HG02588 (cell line): ENCODE data around the gene SLC8A1.

ENCODE experiments used
- ATAC-seq: cut with Tn5 transposase; IDR thresholded peaks from one replicate; pipeline ENCODE4 v1.9.1; 2021; ENCODE audit warnings: mild to moderate bottlenecking, moderate library complexity; ENCODE audit not compliant: unreplicated experiment

Gene SLC8A1

GRCh38 chr2:40281021-40281940 lies 170.6 kb downstream of the SLC8A1 start:
- ATAC-seq: peak; percentile 79

DNA sequence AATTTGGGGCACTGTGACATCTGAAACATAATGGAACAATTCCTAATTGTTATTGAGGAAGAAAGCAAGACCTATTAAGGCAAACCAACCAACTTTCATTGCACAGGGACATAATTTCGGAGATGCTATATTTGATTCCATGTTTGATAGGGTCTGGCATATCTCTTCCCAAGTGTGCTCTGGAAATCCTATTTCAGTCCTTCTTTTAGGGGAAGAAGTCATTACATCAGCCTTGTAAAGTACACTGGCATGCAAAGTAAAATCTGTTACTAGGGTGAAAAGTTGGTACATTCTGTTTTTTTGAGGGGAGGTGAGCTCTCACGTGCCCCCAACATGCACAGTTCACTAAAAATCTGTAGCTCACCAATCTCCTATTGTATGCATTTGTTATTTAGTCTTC lies 172.4 kb downstream of the SLC8A1 start:
- ATAC-seq: no peak

DNA sequence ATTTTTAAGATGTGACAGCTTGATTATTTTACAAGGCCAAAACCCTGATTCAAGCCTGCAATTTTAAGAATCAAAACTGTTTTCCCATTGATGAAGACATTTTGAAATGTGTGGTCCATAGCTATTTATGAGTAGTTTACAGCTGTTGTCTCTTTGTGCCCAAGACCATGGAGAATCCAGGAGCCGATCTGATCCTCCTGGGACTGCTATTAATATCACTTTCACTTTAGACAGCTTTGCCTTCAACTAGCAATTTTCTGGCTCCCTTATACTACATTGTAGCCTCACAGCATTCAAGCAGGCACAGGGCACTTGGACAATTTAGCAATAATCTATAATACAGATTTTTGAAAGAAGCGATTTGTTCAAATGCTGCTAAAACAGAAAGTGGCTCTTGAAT lies 172.9 kb downstream of the SLC8A1 start:
- ATAC-seq: no peak

DNA sequence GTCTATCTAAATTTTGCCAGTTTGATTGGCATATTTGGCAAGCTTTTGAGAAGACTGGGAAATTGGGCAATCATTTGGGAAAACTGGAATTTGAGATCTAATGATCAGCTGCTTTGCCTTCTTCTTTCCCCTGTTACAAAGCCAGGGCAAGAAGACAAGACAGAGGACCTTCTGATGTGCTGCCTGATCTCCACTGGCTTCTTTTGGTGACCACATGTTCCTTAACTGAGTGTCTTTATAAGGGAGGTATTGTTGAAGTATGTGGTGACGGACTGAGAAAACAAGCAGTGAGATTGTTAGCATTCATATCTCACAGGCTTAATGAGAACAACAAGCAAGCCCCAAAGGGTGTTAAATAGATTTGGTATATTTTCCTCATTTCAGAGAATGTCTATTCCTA lies 175.8 kb downstream of the SLC8A1 start:
- ATAC-seq: no peak

DNA sequence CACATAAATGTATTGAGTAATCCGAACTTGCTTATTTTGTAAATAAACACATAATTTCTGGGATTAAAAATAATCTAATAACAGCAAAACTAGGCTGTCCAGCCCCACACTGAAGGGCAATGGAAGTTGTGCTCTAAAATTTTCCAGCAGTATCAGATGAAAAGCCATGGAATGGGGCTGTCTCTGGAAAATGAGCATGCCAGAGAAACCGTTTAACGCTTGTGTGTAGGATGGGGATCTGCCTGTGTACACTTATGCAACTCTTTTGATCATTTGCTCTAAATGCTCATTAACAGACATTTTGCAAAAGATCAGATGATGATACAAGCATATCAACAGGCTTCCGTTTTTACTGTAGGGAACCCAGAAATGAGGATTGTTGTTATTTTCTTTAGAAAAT lies 177.6 kb downstream of the SLC8A1 start:
- no peak for ATAC-seq

DNA sequence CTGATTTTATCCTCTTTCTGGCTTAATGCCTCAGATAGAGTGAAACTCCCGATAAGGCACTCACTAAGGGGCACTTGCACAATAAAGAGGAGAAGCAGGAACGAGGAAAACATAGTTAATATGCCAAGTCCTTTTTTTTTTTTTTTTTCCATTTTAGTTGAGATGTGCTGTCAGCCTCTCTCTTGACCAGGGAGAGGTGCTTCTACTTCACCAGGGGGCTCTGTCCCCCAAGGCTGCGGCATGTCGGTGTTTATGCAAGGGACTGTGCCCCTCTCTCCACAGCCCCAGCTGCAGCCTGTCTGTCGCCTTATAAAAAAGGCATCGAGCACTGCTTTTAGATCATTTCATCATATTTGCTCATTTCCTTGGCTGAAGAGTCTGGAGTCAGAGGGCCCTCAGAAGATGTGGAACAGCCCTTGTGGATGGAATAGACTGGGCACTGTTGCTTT lies 178.1 kb downstream of the SLC8A1 start:
- no peak for ATAC-seq

- no peak for ATAC-seq
Observed at GRCh38 chr2:40271094-40271493, 180.8 kb downstream of the SLC8A1 start.

GRCh38 chr2:40270372-40270771 lies 181.5 kb downstream of the SLC8A1 start:
- no peak for ATAC-seq

DNA sequence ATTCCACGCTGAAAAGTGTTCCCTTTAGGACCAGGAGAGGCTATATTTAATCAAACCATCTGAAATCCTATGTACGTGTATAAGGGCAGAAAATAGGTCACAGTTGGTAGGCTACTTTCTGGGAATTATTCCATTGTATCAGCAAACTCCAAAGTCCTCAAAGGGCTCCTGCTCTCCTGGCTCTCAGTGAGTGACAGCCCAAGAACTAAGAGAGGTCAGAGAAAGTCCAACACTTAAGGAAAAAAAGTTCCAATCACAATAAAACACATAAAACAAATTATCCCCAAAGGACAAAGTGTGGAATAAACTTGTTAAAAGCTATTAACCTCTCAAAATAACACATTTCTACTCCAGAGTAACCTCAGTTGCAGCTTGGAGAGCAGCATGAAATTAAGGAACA lies 183.3 kb downstream of the SLC8A1 start:
- ATAC-seq: no peak

DNA sequence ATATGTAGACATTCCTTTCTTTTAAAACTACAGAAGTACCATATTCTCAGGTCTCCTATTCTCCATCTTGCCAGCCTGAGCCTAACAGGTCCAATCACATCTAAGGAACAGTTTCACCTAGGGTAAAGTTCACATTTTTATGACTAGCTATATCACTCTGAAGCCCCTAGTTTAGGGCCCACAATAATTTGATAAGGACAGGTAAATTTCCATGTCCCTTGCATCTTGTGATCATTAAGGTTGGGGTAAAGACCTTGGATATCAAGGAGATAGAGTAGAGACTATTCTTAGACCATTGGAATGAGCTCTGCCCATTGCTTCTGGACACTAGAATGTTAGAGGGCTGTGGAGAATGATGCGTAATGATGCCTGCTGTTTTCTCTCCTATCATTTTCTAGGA lies 185.7 kb downstream of the SLC8A1 start:
- no peak for ATAC-seq

GRCh38 chr2:40265602-40266001 lies 186.3 kb downstream of the SLC8A1 start:
- no peak for ATAC-seq

GRCh38 chr2:40261042-40261441 lies 190.8 kb downstream of the SLC8A1 start:
- ATAC-seq: no peak

- ATAC-seq: no peak
Observed at GRCh38 chr2:40260437-40260836, 191.5 kb downstream of the SLC8A1 start.

DNA sequence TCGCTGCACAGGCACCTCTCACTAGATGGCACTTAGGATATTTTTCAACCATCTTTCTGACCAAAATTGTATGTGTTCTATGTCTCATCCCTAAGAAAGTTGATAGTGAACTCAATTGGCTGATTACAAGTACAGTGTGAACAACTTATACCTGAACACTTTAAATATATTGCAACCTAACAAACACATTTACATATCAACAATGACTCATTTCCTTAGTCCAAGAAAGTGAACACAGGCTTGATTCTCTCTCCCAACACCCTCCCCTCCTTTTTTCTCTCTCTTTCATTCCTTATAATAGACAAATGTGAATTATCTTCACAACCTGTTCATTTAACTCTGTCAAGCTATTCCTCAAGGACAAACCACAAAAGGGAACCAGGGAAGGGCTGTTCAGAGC lies 192.0 kb downstream of the SLC8A1 start:
- no peak for ATAC-seq

GRCh38 chr2:40258135-40258457 lies 193.8 kb downstream of the SLC8A1 start:
- ATAC-seq: no peak

GRCh38 chr2:40257340-40258134 lies 194.4 kb downstream of the SLC8A1 start:
- ATAC-seq: no peak

DNA sequence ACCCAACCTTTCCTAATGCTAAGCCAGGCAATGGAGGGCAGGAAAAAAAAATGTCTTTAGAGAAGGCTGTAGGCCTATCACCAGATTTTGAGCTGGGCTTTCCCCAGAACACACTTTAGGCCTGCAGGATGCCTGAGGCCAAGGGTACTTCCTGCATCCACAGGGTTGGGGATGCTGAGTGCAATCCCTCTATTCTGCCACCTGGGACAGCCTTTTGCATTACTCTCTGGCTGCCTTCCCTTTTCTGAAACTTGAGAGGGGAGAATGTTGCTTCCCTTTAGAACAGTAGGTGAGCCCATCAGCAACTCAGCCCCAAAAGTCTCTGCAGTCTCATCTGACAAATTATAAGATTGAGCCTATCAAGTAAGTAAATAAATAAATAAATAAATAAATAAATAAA lies 195.2 kb downstream of the SLC8A1 start:
- no peak for ATAC-seq

DNA sequence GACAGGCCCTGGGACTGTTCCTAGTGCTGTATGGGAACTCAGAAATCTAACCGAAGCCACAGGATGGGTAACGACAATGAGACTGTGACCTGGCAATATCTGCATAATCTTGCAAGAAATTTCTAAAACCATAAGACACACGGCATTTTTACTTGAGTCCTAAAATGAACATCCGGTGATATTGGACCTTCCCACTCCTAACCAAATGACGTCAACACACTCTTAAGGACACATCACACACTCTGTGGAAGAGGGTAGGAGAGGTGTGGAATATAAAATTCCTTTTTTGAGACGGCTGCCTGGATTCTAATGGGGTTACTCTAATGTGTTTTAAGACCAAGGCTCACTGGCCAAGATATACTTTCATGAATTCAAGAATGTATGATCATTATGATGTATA lies 195.9 kb downstream of the SLC8A1 start:
- no peak for ATAC-seq

- no peak for ATAC-seq
Observed at GRCh38 chr2:40255103-40255502, 196.8 kb downstream of the SLC8A1 start.

- ATAC-seq: no peak
Observed at GRCh38 chr2:40254611-40255010, 197.3 kb downstream of the SLC8A1 start.

- no peak for ATAC-seq
Observed at GRCh38 chr2:40251137-40251536, 200.8 kb downstream of the SLC8A1 start.

DNA sequence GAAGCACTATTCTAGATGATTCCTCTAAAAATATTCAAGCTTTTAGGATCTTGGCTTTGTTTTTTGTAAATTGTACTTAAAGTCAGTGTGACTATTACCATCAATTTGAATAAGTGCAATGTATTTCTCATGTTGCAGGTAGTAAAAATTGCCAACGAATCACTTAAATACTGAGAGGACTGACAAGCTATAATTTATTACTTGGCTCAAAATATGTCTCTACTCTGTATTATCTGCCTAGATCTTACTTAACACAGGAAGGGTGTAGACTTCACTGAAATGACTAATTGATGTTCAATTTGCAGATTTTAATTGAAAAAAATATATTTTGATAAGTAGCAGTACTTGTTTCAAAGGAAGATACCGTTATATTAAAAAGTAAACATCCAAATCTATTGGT lies 202.3 kb downstream of the SLC8A1 start:
- ATAC-seq: no peak
